ENCODE measurements around the gene SRRM3. TPM values are rescaled to one million over a fixed set of nuclear protein-coding genes. Genes with fewer than 3 reads are reported as not detected.

Gene SRRM3
- polyA plus RNA-seq, 2 of the 4 experiments (the other 2 are of a cell fraction): 2.4 to 7.0 TPM

DNA sequence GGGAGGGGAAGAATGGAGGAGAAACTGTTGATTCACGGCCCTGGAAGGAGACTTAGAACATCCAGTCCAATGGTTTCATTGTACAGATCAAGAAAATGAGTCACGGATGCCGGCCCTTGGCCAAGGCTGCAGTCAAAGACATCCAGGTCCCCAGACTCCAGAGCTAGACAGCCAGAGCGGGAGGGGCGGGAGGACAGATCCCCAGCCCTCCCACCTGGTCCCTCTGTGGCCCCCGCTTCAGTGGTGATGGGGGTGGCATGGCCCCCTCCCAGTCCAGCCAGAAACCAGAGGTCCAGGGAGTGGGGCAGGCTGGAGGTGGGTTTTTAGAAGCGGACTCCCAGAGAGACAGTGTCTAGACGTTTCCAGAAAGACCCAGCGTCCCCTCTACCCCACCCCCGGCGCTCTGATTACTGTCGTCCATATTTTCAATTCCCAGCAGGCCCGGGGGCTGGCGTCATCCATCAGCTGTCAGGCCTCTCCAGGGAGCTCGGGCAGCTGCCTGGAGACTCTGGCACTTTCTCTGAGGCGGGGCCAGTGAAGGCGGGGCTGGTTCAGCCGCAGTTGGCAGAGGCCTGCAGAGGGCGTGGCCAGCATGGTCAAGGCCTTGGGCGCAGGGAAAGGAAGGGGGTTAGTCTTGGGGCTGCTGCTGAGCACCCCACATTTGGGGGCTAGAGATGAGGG is 92.8 kb downstream of the SRRM3 start (continued):
- TF ChIP-seq, protein P1, sequence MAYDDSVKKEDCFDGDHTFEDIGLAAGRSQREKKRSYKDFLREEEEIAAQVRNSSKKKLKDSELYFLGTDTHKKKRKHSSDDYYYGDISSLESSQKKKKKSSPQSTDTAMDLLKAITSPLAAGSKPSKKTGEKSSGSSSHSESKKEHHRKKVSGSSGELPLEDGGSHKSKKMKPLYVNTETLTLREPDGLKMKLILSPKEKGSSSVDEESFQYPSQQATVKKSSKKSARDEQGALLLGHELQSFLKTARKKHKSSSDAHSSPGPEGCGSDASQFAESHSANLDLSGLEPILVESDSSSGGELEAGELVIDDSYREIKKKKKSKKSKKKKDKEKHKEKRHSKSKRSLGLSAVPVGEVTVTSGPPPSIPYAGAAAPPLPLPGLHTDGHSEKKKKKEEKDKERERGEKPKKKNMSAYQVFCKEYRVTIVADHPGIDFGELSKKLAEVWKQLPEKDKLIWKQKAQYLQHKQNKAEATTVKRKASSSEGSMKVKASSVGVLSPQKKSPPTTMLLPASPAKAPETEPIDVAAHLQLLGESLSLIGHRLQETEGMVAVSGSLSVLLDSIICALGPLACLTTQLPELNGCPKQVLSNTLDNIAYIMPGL (CRISPR knock-in tag; IDR thresholded peaks at IDR 0.05; ENCODE audit: borderline replicate concordance): no peak
- TF ChIP-seq TFCP2L1 (CRISPR knock-in tag; IDR thresholded peaks at IDR 0.05): no peak
- TF ChIP-seq POLR2A (IDR thresholded peaks at IDR 0.05; ENCODE audit: low read length): peak; percentile 27; the same call in 1 of the 2 replicates
- TF ChIP-seq, protein P2, sequence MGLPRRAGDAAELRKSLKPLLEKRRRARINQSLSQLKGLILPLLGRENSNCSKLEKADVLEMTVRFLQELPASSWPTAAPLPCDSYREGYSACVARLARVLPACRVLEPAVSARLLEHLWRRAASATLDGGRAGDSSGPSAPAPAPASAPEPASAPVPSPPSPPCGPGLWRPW (IDR thresholded peaks at IDR 0.05): no peak
- TF ChIP-seq PHF8 (IDR thresholded peaks at IDR 0.05; ENCODE audit: borderline replicate concordance, low read depth): peak; percentile 25; the same call in 1 of the 2 replicates
- TF ChIP-seq, protein P3, sequence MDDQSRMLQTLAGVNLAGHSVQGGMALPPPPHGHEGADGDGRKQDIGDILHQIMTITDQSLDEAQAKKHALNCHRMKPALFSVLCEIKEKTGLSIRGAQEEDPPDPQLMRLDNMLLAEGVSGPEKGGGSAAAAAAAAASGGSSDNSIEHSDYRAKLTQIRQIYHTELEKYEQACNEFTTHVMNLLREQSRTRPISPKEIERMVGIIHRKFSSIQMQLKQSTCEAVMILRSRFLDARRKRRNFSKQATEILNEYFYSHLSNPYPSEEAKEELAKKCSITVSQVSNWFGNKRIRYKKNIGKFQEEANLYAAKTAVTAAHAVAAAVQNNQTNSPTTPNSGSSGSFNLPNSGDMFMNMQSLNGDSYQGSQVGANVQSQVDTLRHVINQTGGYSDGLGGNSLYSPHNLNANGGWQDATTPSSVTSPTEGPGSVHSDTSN (IDR thresholded peaks at IDR 0.05): peak; percentile 90
- no peak for TF ChIP-seq NPAS2 (CRISPR knock-in tag; IDR thresholded peaks at IDR 0.05; ENCODE audit: borderline replicate concordance)
- no peak for TF ChIP-seq CHD2 (IDR thresholded peaks at IDR 0.05; ENCODE audit: low read length, partially characterized antibody)
- TF ChIP-seq, protein P4, sequence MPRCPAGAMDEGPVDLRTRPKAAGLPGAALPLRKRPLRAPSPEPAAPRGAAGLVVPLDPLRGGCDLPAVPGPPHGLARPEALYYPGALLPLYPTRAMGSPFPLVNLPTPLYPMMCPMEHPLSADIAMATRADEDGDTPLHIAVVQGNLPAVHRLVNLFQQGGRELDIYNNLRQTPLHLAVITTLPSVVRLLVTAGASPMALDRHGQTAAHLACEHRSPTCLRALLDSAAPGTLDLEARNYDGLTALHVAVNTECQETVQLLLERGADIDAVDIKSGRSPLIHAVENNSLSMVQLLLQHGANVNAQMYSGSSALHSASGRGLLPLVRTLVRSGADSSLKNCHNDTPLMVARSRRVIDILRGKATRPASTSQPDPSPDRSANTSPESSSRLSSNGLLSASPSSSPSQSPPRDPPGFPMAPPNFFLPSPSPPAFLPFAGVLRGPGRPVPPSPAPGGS (IDR thresholded peaks at IDR 0.05): no peak
- no peak for TF ChIP-seq EHMT2 (IDR thresholded peaks at IDR 0.05; ENCODE audit: low read depth)

DNA sequence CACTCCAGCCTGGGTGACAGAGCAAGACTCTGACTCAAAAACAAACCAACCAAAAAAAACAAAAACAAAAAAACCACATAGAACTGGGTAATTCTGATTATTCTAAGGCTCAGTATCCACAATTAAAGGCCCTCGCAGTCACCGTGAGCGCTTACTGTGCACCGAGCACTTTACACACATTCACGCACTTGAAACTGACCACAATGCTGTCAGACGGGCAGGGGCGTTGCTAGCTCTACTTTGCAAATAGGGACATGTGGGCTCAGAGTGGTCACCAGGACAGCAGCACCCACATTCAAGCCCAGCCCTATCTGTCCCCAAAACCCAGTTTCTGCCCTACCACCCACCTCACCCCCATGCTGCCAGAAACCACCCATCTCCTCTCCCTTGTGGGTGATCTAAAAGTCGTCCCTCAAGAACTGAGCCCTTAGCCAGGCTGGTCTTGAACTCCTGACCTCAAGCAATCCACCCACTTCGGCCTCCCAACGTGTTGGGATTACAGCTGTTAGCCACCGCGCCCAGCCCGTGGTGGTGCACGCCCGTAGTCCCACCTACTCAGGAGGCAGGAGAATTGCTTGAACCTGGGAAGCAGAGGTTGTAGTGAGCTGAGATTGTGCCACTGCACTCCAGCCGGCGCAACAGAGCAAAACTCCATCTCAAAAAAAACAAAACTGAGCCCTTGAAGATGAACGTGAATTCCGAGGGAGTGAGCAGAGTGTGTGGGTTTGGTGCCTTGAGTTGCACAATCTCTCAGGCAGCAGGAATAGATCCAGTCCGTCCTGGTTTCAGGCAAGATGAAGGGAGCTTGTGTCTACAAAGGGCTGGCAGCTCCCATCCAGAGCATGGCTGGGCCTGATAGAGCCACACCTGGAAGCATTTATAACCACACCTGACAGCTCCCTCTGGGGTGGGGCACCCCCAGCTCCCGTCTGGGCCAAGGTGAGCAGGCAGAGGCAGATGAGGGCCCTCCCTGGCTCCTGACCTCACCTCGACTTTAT is 95.3 kb downstream of the SRRM3 start:
- ChIA-PET POLR2A (interaction anchor here (1.2 kb wide), 1 partner anchor 10 kb away, joined by 4 read pairs; no protein-coding TSS in a partner anchor), CTCF (interaction anchor here (0.8 to 32.9 kb wide), 4 partner anchors 11 to 119 kb away, joined by 3 to 764 read pairs (median 6); partner anchors contain the start of gene HSPB1)
- DNase-seq (ENCODE audit: low read depth in 1 of 2, low spot score in 1 of 2) (peak in 1 of 2 experiments; percentile 69), ATAC-seq (peak in 1 of 2 experiments; percentile 9; a peak in 3 of 6 replicates), FAIRE-seq (no peak)
- Histone ChIP-seq H3K4me1 (peaks cover 73% of the 10 kb centered on the region), H3K9me3 (no peaks in the 10 kb centered on the region), H3K4me3 (no peak overlapping the region), H3K27ac (peak overlapping the region; percentile 72 to 97), H3K4me2 (peak overlapping the region; percentile 52)
- 53% methylated on average over 22 of the region's 22 CpGs for WGBS (ENCODE audit: missing lambda C conversion rate)
- TF ChIP-seq, protein P5, sequence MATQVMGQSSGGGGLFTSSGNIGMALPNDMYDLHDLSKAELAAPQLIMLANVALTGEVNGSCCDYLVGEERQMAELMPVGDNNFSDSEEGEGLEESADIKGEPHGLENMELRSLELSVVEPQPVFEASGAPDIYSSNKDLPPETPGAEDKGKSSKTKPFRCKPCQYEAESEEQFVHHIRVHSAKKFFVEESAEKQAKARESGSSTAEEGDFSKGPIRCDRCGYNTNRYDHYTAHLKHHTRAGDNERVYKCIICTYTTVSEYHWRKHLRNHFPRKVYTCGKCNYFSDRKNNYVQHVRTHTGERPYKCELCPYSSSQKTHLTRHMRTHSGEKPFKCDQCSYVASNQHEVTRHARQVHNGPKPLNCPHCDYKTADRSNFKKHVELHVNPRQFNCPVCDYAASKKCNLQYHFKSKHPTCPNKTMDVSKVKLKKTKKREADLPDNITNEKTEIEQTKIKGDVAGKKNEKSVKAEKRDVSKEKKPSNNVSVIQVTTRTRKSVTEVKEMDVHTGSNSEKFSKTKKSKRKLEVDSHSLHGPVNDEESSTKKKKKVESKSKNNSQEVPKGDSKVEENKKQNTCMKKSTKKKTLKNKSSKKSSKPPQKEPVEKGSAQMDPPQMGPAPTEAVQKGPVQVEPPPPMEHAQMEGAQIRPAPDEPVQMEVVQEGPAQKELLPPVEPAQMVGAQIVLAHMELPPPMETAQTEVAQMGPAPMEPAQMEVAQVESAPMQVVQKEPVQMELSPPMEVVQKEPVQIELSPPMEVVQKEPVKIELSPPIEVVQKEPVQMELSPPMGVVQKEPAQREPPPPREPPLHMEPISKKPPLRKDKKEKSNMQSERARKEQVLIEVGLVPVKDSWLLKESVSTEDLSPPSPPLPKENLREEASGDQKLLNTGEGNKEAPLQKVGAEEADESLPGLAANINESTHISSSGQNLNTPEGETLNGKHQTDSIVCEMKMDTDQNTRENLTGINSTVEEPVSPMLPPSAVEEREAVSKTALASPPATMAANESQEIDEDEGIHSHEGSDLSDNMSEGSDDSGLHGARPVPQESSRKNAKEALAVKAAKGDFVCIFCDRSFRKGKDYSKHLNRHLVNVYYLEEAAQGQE (IDR thresholded peaks at IDR 0.05): no peak
- TF ChIP-seq TP53 (CRISPR knock-in tag; IDR thresholded peaks at IDR 0.05) (no peak), CEBPB (IDR thresholded peaks at IDR 0.05) (peak; percentile 69 to 93; a peak in 3 of 4 replicates), CBX2 (IDR thresholded peaks at IDR 0.05; ENCODE audit: borderline replicate concordance, low read depth) (no peak)
